K562 (cell line): ENCODE results near the gene PDLIM7. TPM values are rescaled to one million over a fixed set of nuclear protein-coding genes. Genes with fewer than 3 reads are reported as not detected.

ENCODE experiments used
- AFF1 ChIP-seq, 2 experiments: fragments of 450-650 bp; IDR thresholded peaks; 2 replicates each; pipeline ENCODE4 v1.6.1; 2018; ENCODE audit warnings: mild to moderate bottlenecking in 2 of 2, low read depth in 1 of 2; ENCODE audit not compliant: partially characterized antibody in 2 of 2
- ATF1 ChIP-seq, 2 experiments: fragments of 450-650 bp in 1 of 2; IDR thresholded peaks; 2 replicates each; pipeline ENCODE4 v1.6.1; 2016; ENCODE audit warnings: missing compliant biosample characterization in 1 of 2, missing genetic modification characterization in 1 of 2
- CAMTA2 ChIP-seq: fragments of 250-450 bp; sonication (Bioruptor Pico); conservative IDR thresholded peaks from 2 replicates; pipeline ENCODE4 v1.5.1; 2022
- CSDE1 ChIP-seq, 2 experiments: fragments of 450-650 bp; IDR thresholded peaks; 2 replicates each; pipeline ENCODE4 v1.6.1; 2016; ENCODE audit warnings: mild to moderate bottlenecking in 1 of 2
- CUX1 ChIP-seq: fragments of 200-800 bp; sonication (Bioruptor generic); IDR thresholded peaks from 2 replicates; pipeline ENCODE4 v1.6.1; 2016; ENCODE audit warnings: missing genetic modification characterization, missing compliant biosample characterization
- FOXA1 ChIP-seq: fragments of 450-650 bp; IDR thresholded peaks from 2 replicates; pipeline ENCODE4 v1.6.1; 2016; ENCODE audit warnings: mild to moderate bottlenecking, borderline replicate concordance
- LCOR ChIP-seq: sonication (generic); formaldehyde crosslinking; IDR thresholded peaks from 2 replicates; pipeline ENCODE4 v1.8.0; 2022; ENCODE audit warnings: mild to moderate bottlenecking, missing genetic modification reagents
- NCOA1 ChIP-seq: fragments of 450-650 bp; IDR thresholded peaks from 2 replicates; pipeline ENCODE4 v1.6.1; 2016; ENCODE audit warnings: low read depth
- NFRKB ChIP-seq: fragments of 450-650 bp; IDR thresholded peaks from 2 replicates; pipeline ENCODE4 v1.6.1; 2016; ENCODE audit warnings: low read depth
- POLR3A ChIP-seq: IDR thresholded peaks from 2 replicates; pipeline ENCODE4 v1.6.1; 2011; ENCODE audit warnings: borderline replicate concordance, mild to moderate bottlenecking, moderate library complexity; ENCODE audit not compliant: insufficient read length, insufficient read depth; ENCODE audit errors: extremely low read depth
- RBFOX2 ChIP-seq: fragments of 200-400 bp; formaldehyde crosslinking; IDR thresholded peaks from 2 replicates; pipeline ENCODE4 v1.6.1; 2017; ENCODE audit warnings: low read depth, mild to moderate bottlenecking, low read length, moderate library complexity
- SMARCC2 ChIP-seq: fragments of 450-650 bp; IDR thresholded peaks from 2 replicates; pipeline ENCODE4 v1.6.1; 2017; ENCODE audit warnings: antibody characterized with exemption, moderate library complexity, mild to moderate bottlenecking, low read depth
- TFAM ChIP-seq: fragments of 250-450 bp; sonication (Bioruptor Pico); conservative IDR thresholded peaks from 2 replicates; pipeline ENCODE4 v1.5.0; 2021; ENCODE audit warnings: mild to moderate bottlenecking, moderate library complexity
- ZBED1 ChIP-seq: IDR thresholded peaks from 2 replicates; pipeline ENCODE4 v1.6.1; 2014
- ZNF316 ChIP-seq: fragments of 450-650 bp; IDR thresholded peaks from 2 replicates; pipeline ENCODE4 v1.6.1; 2016
- polyA plus RNA-seq, 8 experiments: library from polyadenylated mRNA; depleted of rRNA in 4 of 8; stranded (reverse) in 5 of 8; unstranded in 3 of 8; fragments of >200 nt; fragmentation: Nextera tagmentation in 2 of 8; fragmentation: Illumina TruSeq in 1 of 8; extraction: Ambion mirVana in 2 of 8; extraction: Trizol in 1 of 8; gene quantifications; 2 replicates each; pipeline versions ENCODE4 v1.2.1 to v1.2.3, GENCODE V29; 2011 to 2014; ENCODE audit warnings: inconsistent platforms in 1 of 8, missing spikeins in 1 of 8
- total RNA-seq, 7 experiments: library from RNA; depleted of rRNA in 6 of 7; stranded (reverse); fragments of >200 nt in 6 of 7; fragmentation: Illumina TruSeq in 2 of 7; extraction: Trizol in 2 of 7; gene quantifications; 2 replicates each; pipeline versions ENCODE4 v1.2.1 to v1.2.3, GENCODE V29; 2011 to 2021; ENCODE audit warnings: low replicate concordance in 1 of 7
- TF ChIP-seq, protein P1 (sequence below), 2 experiments: IDR thresholded peaks; 2 replicates each; pipeline ENCODE4 v1.6.1; 2011; ENCODE audit warnings: borderline replicate concordance in 1 of 2, control low read depth in 1 of 2, low read depth in 1 of 2, low read length in 1 of 2, mild to moderate bottlenecking in 1 of 2, mixed read lengths in 1 of 2, moderate library complexity in 1 of 2; ENCODE audit not compliant: insufficient read depth in 1 of 2, insufficient read length in 1 of 2, poor library complexity in 1 of 2, severe bottlenecking in 1 of 2; ENCODE audit errors: extremely low read depth in 1 of 2
- TF ChIP-seq, protein P2 (sequence below): fragments of 200-800 bp; sonication (Bioruptor generic); IDR thresholded peaks from 2 replicates; pipeline ENCODE4 v1.6.1; 2017; ENCODE audit warnings: missing genetic modification characterization, missing compliant biosample characterization

PDLIM7 gene
- total and polyA plus RNA-seq, 9 of the 15 experiments (the other 6 are each of a cell fraction or from before 2014, with no cell fraction given): 2.1 to 124 (median 32.6) TPM

DNA sequence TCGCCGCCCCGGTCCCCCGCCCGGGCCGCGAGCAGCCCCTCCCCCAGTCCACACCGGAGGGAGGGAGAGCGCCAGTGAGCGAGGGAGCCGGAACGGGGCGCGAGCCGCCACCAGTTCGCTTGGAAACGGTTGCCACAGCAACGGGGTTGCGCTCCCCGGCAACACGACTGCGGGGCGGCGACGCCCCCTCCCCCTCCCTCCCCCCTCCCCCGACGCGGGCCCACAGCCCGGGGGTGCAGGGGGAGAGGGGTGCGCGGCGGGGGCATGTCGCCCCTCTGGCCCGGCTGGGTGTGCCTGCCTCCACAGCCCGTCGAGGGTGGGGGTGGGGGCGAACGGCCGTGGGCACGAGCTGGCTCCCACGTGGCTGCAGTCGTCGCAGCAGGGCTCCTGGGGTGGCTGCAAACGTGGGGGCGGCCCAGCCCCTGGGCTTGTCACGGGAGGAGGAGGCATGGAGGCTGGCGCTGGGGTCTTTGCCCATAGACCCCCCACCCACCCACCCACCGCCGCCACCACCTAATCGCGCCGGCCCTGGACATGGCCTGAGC lies 50.3 kb downstream of the PDLIM7 start (continued):
- TF ChIP-seq AFF1 (IDR thresholded peaks at IDR 0.05; ENCODE audit: low read depth in 1 of 2, partially characterized antibody in 2 of 2): no peak
- TF ChIP-seq TFAM (CRISPR knock-in tag): no peak
- TF ChIP-seq FOXA1: no peak
- peak in 1 of 2 experiments; percentile 50; a peak in 1 of 4 replicates for TF ChIP-seq CSDE1 (IDR thresholded peaks at IDR 0.05)
- no peak for TF ChIP-seq CAMTA2 (CRISPR knock-in tag)
- TF ChIP-seq ZNF316: no peak
- no peak for TF ChIP-seq NCOA1
- TF ChIP-seq CUX1 (CRISPR knock-in tag): no peak
- TF ChIP-seq POLR3A: no peak
- no peak for TF ChIP-seq SMARCC2
- no peak for TF ChIP-seq NFRKB
- TF ChIP-seq RBFOX2: no peak; the same call in 1 of the 2 replicates
- no peak for TF ChIP-seq ATF1 (CRISPR knock-in tag; IDR thresholded peaks at IDR 0.05)
- TF ChIP-seq ATF1 (tag; IDR thresholded peaks at IDR 0.05): no peak
- no peak for TF ChIP-seq LCOR (CRISPR knock-in tag)
- TF ChIP-seq, protein P1, sequence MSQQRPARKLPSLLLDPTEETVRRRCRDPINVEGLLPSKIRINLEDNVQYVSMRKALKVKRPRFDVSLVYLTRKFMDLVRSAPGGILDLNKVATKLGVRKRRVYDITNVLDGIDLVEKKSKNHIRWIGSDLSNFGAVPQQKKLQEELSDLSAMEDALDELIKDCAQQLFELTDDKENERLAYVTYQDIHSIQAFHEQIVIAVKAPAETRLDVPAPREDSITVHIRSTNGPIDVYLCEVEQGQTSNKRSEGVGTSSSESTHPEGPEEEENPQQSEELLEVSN (IDR thresholded peaks at IDR 0.05; ENCODE audit: borderline replicate concordance in 1 of 2, extremely low read depth in 1 of 2, insufficient read depth in 1 of 2, insufficient read length in 1 of 2, low read depth in 1 of 2, low read length in 1 of 2, poor library complexity in 1 of 2, severe bottlenecking in 1 of 2): peak in 1 of 2 experiments; percentile 70
- TF ChIP-seq ZBED1: no peak
- TF ChIP-seq, protein P2, sequence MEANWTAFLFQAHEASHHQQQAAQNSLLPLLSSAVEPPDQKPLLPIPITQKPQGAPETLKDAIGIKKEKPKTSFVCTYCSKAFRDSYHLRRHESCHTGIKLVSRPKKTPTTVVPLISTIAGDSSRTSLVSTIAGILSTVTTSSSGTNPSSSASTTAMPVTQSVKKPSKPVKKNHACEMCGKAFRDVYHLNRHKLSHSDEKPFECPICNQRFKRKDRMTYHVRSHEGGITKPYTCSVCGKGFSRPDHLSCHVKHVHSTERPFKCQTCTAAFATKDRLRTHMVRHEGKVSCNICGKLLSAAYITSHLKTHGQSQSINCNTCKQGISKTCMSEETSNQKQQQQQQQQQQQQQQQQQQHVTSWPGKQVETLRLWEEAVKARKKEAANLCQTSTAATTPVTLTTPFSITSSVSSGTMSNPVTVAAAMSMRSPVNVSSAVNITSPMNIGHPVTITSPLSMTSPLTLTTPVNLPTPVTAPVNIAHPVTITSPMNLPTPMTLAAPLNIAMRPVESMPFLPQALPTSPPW (CRISPR knock-in tag): peak; percentile 60
